HEK293 (cell line): ENCODE data around the gene AIF1L.

Experiments used
- CTCF ChIA-PET: fragments of 350-600 bp; formaldehyde crosslinking; extraction: SDS; loops from one replicate; lab custom pipeline; 2021; ENCODE audit warnings: antibody characterized with exemption; lab: Yijun Ruan, JAX
- POLR2A ChIA-PET: fragments of 300-600 bp; formaldehyde crosslinking; extraction: SDS; loops from one replicate; lab custom pipeline; 2020; ENCODE audit warnings: antibody characterized with exemption, inconsistent platforms; lab: Yijun Ruan, JAX
- H3K27ac ChIP-seq: fragments of 200-500 bp; sonication (Bioruptor generic); 2 replicates; pipeline ENCODE4 v1.5.1; 2014; ENCODE audit warnings: low read depth, low read length, control low read depth, inconsistent platforms; ENCODE audit errors: extremely low read depth
- H3K36me3 ChIP-seq, 2 experiments: fragments of 200-500 bp in 1 of 2; sonication (Bioruptor generic) in 1 of 2; 1 replicate in 1 of 2; 2 replicates in 1 of 2; pipeline ENCODE4 v1.5.1; 2014 to 2017; ENCODE audit warnings: inconsistent platforms in 2 of 2, low read length in 2 of 2; ENCODE audit not compliant: control insufficient read depth in 2 of 2, insufficient read depth in 1 of 2
- H3K4me1 ChIP-seq: fragments of 200-500 bp; sonication (Bioruptor generic); 2 replicates; pipeline ENCODE4 v1.5.1; 2014; ENCODE audit warnings: mild to moderate bottlenecking, low read length, inconsistent platforms; ENCODE audit not compliant: control insufficient read depth, insufficient read depth
- H3K4me3 ChIP-seq: 2 replicates; pipeline ENCODE4 v1.5.1; 2011; ENCODE audit warnings: low read depth, mild to moderate bottlenecking, control low read depth, low read length, moderate library complexity
- H3K9me3 ChIP-seq: fragments of 200-500 bp; sonication (Bioruptor generic); 2 replicates; pipeline ENCODE4 v1.5.1; 2014; ENCODE audit warnings: low read depth, low read length, inconsistent platforms; ENCODE audit not compliant: control insufficient read depth, insufficient read depth
- FEZF1 ChIP-seq: fragments of 450-650 bp; formaldehyde crosslinking; IDR thresholded peaks from 2 replicates; pipeline ENCODE4 v1.5.1; 2016; ENCODE audit warnings: missing biosample characterization, missing genetic modification characterization
- GLI2 ChIP-seq: fragments of 450-650 bp; formaldehyde crosslinking; IDR thresholded peaks from 2 replicates; pipeline ENCODE4; 2017; ENCODE audit warnings: missing biosample characterization, missing genetic modification characterization, low read depth, borderline replicate concordance
- GLIS2 ChIP-seq: fragments of 450-650 bp; formaldehyde crosslinking; IDR thresholded peaks from 2 replicates; pipeline ENCODE4 v1.5.1; 2016; ENCODE audit warnings: missing biosample characterization, missing genetic modification characterization
- PRDM1 ChIP-seq: fragments of 450-650 bp; formaldehyde crosslinking; IDR thresholded peaks from 2 replicates; pipeline ENCODE4; 2016; ENCODE audit warnings: missing biosample characterization, missing genetic modification characterization
- SCRT2 ChIP-seq: fragments of 450-650 bp; formaldehyde crosslinking; IDR thresholded peaks from 2 replicates; pipeline ENCODE4 v1.5.1; 2016; ENCODE audit warnings: missing biosample characterization, missing genetic modification characterization
- ZNF112 ChIP-seq: fragments of 450-650 bp; formaldehyde crosslinking; IDR thresholded peaks from 2 replicates; pipeline ENCODE4 v1.5.0; 2017; ENCODE audit warnings: missing biosample characterization, missing genetic modification characterization
- ZNF114 ChIP-seq: fragments of 450-650 bp; formaldehyde crosslinking; IDR thresholded peaks from 2 replicates; pipeline ENCODE4 v1.5.0; 2017; ENCODE audit warnings: missing biosample characterization, missing genetic modification characterization
- ZNF404 ChIP-seq: fragments of 450-650 bp; formaldehyde crosslinking; IDR thresholded peaks from 2 replicates; pipeline ENCODE4 v1.5.1; 2017; ENCODE audit warnings: missing biosample characterization, missing genetic modification characterization
- ZNF621 ChIP-seq: fragments of 450-650 bp; formaldehyde crosslinking; IDR thresholded peaks from 2 replicates; pipeline ENCODE4 v1.5.1; 2017; ENCODE audit warnings: missing biosample characterization, missing genetic modification characterization
- ZNF654 ChIP-seq: fragments of 450-650 bp; formaldehyde crosslinking; IDR thresholded peaks from 2 replicates; pipeline ENCODE4 v1.5.1; 2016; ENCODE audit warnings: low read depth, missing biosample characterization, missing genetic modification characterization
- ZNF776 ChIP-seq: fragments of 450-650 bp; formaldehyde crosslinking; IDR thresholded peaks from 2 replicates; pipeline ENCODE4 v1.5.0; 2017; ENCODE audit warnings: missing biosample characterization, missing genetic modification characterization, borderline replicate concordance
- TF ChIP-seq, protein P1 (sequence below): fragments of 450-650 bp; formaldehyde crosslinking; IDR thresholded peaks from 2 replicates; pipeline ENCODE4 v1.5.1; 2016; ENCODE audit warnings: missing biosample characterization, missing genetic modification characterization
- TF ChIP-seq, protein P2 (sequence below): fragments of 450-650 bp; formaldehyde crosslinking; IDR thresholded peaks from 2 replicates; pipeline ENCODE4 v1.5.1; 2017; ENCODE audit warnings: missing biosample characterization, missing genetic modification characterization
- TF ChIP-seq, protein P3 (sequence below): fragments of 450-650 bp; IDR thresholded peaks from 2 replicates; pipeline ENCODE4 v1.5.1; 2018; ENCODE audit warnings: missing biosample characterization, missing genetic modification characterization

Gene AIF1L

DNA sequence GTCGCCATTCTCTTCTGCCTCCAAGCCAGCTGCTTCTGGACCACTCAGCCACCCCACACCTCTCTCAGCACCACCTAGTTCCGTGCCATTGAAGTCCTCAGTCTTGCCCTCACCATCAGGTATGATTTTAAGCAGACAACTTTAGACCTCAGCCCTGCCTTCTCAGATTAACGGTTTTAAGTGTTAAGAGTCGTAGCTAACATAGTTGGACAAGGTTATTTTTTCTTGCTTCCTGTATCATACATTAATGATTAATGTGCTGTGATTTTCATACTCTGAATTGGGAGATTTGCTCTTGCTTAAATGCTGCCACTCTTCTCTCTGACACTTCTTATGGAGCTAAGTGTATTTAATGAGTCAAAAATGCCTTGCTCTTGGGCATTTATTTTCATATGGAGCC lies 49.9 kb downstream of the AIF1L start:
- H3K27ac ChIP-seq = no peak overlapping the region
- ChIA-PET POLR2A (interaction anchor here (1.4 kb wide), 1 partner anchor 21 kb away, joined by 4 read pairs; the partner anchor contains the start of gene NUP214), CTCF (interaction anchor here (0.6 to 1.8 kb wide), 4 partner anchors 10 to 462 kb away, joined by 4 to 5 read pairs (median 4); no protein-coding TSS in a partner anchor)
- no peak overlapping the region for H3K4me3 ChIP-seq
- H3K4me1 ChIP-seq = no peaks in the 10 kb centered on the region
- TF ChIP-seq, protein P1, sequence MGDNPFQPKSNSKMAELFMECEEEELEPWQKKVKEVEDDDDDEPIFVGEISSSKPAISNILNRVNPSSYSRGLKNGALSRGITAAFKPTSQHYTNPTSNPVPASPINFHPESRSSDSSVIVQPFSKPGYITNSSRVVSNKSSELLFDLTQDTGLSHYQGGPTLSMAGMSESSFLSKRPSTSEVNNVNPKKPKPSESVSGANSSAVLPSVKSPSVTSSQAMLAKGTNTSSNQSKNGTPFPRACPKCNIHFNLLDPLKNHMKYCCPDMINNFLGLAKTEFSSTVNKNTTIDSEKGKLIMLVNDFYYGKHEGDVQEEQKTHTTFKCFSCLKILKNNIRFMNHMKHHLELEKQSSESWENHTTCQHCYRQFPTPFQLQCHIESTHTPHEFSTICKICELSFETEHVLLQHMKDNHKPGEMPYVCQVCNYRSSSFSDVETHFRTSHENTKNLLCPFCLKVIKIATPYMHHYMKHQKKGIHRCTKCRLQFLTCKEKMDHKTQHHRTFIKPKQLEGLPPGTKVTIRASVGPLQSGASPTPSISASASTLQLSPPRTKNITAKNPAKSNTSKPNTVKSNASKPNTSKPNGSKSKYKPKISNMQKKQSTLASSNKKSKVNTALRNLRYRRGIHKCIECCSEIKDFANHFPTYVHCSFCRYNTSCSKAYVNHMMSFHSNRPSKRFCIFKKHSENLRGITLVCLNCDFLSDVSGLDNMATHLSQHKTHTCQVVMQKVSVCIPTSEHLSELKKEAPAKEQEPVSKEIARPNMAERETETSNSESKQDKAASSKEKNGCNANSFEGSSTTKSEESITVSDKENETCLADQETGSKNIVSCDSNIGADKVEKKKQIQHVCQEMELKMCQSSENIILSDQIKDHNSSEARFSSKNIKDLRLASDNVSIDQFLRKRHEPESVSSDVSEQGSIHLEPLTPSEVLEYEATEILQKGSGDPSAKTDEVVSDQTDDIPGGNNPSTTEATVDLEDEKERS (tag by site-specific recombination) = no peak
- TF ChIP-seq, protein P2, sequence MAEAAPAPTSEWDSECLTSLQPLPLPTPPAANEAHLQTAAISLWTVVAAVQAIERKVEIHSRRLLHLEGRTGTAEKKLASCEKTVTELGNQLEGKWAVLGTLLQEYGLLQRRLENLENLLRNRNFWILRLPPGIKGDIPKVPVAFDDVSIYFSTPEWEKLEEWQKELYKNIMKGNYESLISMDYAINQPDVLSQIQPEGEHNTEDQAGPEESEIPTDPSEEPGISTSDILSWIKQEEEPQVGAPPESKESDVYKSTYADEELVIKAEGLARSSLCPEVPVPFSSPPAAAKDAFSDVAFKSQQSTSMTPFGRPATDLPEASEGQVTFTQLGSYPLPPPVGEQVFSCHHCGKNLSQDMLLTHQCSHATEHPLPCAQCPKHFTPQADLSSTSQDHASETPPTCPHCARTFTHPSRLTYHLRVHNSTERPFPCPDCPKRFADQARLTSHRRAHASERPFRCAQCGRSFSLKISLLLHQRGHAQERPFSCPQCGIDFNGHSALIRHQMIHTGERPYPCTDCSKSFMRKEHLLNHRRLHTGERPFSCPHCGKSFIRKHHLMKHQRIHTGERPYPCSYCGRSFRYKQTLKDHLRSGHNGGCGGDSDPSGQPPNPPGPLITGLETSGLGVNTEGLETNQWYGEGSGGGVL = no peak
- TF ChIP-seq ZNF621 (tag by site-specific recombination) = no peak
- TF ChIP-seq, protein P3, sequence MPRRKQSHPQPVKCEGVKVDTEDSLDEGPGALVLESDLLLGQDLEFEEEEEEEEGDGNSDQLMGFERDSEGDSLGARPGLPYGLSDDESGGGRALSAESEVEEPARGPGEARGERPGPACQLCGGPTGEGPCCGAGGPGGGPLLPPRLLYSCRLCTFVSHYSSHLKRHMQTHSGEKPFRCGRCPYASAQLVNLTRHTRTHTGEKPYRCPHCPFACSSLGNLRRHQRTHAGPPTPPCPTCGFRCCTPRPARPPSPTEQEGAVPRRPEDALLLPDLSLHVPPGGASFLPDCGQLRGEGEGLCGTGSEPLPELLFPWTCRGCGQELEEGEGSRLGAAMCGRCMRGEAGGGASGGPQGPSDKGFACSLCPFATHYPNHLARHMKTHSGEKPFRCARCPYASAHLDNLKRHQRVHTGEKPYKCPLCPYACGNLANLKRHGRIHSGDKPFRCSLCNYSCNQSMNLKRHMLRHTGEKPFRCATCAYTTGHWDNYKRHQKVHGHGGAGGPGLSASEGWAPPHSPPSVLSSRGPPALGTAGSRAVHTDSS (tag by site-specific recombination) = no peak
- no peak for TF ChIP-seq PRDM1 (tag by site-specific recombination)
- TF ChIP-seq ZNF404 (tag by site-specific recombination) = no peak
- TF ChIP-seq ZNF654 (tag by site-specific recombination) = no peak
- no peak for TF ChIP-seq FEZF1
- no peak for TF ChIP-seq ZNF114 (tag by site-specific recombination)
- TF ChIP-seq ZNF776 (tag by site-specific recombination) = no peak
- no peaks in the 10 kb centered on the region for H3K9me3 ChIP-seq
- peaks cover under 1 to 93% of the 10 kb centered on the region in 2 experiments; a peak in 1 of 3 replicates for H3K36me3 ChIP-seq

DNA sequence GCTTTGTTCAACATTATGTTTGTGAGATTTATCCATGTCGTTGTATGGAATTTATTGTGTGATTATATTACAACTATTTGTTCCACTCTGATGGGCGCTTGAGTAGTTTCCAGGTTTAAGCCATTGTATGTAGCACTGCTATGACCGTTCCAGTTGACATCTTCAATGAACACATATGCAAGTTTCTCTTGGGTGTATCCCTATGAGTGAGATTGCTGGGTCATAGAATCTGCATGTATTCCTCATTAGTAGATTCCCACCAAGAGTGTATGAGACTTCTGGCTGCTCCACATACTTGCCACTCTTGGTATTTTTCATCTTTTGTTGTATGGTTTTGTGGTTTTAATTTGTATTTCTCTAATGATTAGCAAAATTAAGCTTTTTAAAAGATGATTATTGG lies 51.9 kb downstream of the AIF1L start:
- CTCF ChIA-PET = interaction anchor here (1.0 to 2.6 kb wide), 2 partner anchors 20 to 188 kb away, joined by 4 to 7 read pairs; no protein-coding TSS in a partner anchor
- TF ChIP-seq GLIS2 = no peak
- TF ChIP-seq, all 188 proteins: peak for 0

DNA sequence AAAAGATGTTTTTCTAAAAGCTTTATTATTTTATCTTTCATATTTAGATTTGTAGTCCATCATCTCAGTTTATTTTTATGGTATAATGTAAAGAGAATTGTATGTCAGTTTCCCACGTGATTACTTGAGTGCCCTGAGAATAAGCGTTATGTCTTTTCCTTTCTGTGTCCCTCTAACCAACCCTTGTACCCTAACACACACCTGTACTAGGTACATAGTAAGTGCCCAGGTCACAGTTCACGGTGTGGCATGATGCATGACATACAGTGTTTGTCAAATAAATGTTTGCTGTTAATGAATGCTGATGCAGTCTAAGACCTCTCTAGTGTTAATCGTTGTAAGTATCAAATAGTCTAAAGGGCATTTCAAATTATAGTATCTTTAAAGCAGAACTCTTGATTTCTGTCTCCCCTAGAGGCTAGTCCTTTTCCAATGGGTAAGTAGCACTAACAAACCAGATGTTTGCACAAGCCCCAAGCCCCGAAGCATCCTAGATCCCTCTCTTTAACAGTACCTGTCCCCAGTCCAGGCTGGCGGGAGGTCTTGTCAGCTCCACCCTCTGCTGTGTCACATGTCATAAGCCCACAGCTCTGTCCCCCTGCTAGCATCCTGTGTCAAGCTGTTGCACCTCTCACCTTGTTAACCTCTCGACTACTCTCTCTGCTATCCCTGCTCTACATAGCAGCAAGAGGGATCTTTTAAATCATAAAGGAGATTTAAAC lies 52.8 kb downstream of the AIF1L start:
- Histone ChIP-seq H3K4me3 (no peak overlapping the region), H3K36me3 (peaks cover 3 to 97% of the 10 kb centered on the region in 2 experiments; a peak in 2 of 3 replicates), H3K27ac (no peak overlapping the region), H3K9me3 (no peaks in the 10 kb centered on the region), H3K4me1 (no peaks in the 10 kb centered on the region)
- ChIA-PET CTCF (interaction anchor here (0.6 to 2.6 kb wide), 5 partner anchors 14 to 187 kb away, joined by 3 to 7 read pairs (median 4); no protein-coding TSS in a partner anchor), POLR2A (interaction anchor here (0.6 kb wide), 3 partner anchors 10 to 398 kb away, joined by 3 to 5 read pairs (median 4); no protein-coding TSS in a partner anchor)
- TF ChIP-seq GLI2 (tag by site-specific recombination) (no peak), ZNF112 (tag by site-specific recombination) (no peak), SCRT2 (tag by site-specific recombination) (no peak)

More for the DNA sequence above, 51.9 kb downstream of the AIF1L start:
- no peaks in the 10 kb centered on the region for H3K4me1 ChIP-seq
- no peaks in the 10 kb centered on the region for H3K9me3 ChIP-seq
- H3K27ac ChIP-seq = no peak overlapping the region
- no peak overlapping the region for H3K4me3 ChIP-seq
- POLR2A ChIA-PET = interaction anchor here (0.6 kb wide), 1 partner anchor 143 kb away, joined by 3 read pairs; no protein-coding TSS in a partner anchor
- H3K36me3 ChIP-seq = peaks cover 3 to 94% of the 10 kb centered on the region in 2 experiments; a peak in 2 of 3 replicates
